ENCODE results near the gene CNTNAP5. TPM values are rescaled to one million over a fixed set of nuclear protein-coding genes. Genes with fewer than 3 reads are reported as not detected.

CNTNAP5 gene
- total and polyA plus RNA-seq, 2 of the 8 experiments (the other 6 are each of a cell fraction or from before 2014, with no cell fraction given): 0.11 to 0.76 TPM

- H3K79me2 ChIP-seq (ENCODE audit: control insufficient read depth in 1 of 2, insufficient read depth in 2 of 2, low read length in 2 of 2): no peaks in the 10 kb centered on the region
- H3K4me2 ChIP-seq (ENCODE audit: insufficient read depth in 1 of 2, low read depth in 2 of 2, low read length in 2 of 2): no peak overlapping the region
- ChIA-PET CTCF (ENCODE audit: partially characterized antibody) (interaction anchor here (0.6 to 1.1 kb wide), 3 partner anchors 15 to 297 kb away, joined by 3 read pairs; no protein-coding TSS in a partner anchor), POLR2A (ENCODE audit: partially characterized antibody) (no interaction called here)
- H3K18ac ChIP-seq (ENCODE audit: extremely low read depth, low read length): no peak overlapping the region
- H3K23me2 ChIP-seq (ENCODE audit: low read depth, low read length): no peaks in the 10 kb centered on the region
- no peak overlapping the region for H4K91ac ChIP-seq (replicated peaks; ENCODE audit: insufficient read length, low read length)
- no peak overlapping the region for H3K23ac ChIP-seq (ENCODE audit: insufficient read length)
- H2AFZ ChIP-seq (ENCODE audit: low read length): no peak overlapping the region
- H2BK5ac ChIP-seq (ENCODE audit: low read depth, low read length): no peak overlapping the region
- no peaks in the 10 kb centered on the region for H4K20me1 ChIP-seq (replicated peaks in 1 of 2; ENCODE audit: control insufficient read depth in 1 of 2, insufficient read depth in 2 of 2, low read length in 2 of 2)
- no peak overlapping the region for H4K5ac ChIP-seq (ENCODE audit: insufficient read length, low read depth, low read length)
- no peak overlapping the region for H3K9ac ChIP-seq (replicated peaks in 1 of 4; ENCODE audit: extremely low read depth in 1 of 4, low read depth in 3 of 4, low read length in 3 of 4)
- H2BK120ac ChIP-seq (replicated peaks; ENCODE audit: low read depth, low read length): no peak overlapping the region
- no peak for FAIRE-seq
- no peak overlapping the region for H2BK12ac ChIP-seq (ENCODE audit: low read depth, low read length)
- H3K56ac ChIP-seq (replicated peaks; ENCODE audit: insufficient read length, low read depth, low read length): no peak overlapping the region
- no peak overlapping the region for H4K8ac ChIP-seq (ENCODE audit: extremely low read depth, insufficient read depth, low read length)
- TF ChIP-seq TEAD4 (IDR thresholded peaks at IDR 0.05; ENCODE audit: low read depth, low read length): no peak
- TF ChIP-seq TBP (IDR thresholded peaks at IDR 0.05; ENCODE audit: low read depth, low read length): no peak
- no peak for TF ChIP-seq RNF2 (IDR thresholded peaks at IDR 0.05; ENCODE audit: borderline replicate concordance, low read depth, low read length, missing control alignments, poor library complexity, severe bottlenecking)
- TF ChIP-seq SIN3A (conservative IDR thresholded peaks at IDR 0.05 in 1 of 2, IDR thresholded peaks at IDR 0.05 in 1 of 2; ENCODE audit: low read depth in 1 of 2, low read length in 2 of 2): no peak
- no peak for TF ChIP-seq ATF3 (IDR thresholded peaks at IDR 0.05; ENCODE audit: insufficient read depth, low read depth, low read length)
- no peak overlapping the region for H3K4me3 ChIP-seq (ENCODE audit: extremely low read depth in 1 of 4, insufficient read depth in 2 of 4, low read depth in 3 of 4, low read length in 4 of 4)
- no peaks in the 10 kb centered on the region for H3K36me3 ChIP-seq (ENCODE audit: control insufficient read depth in 2 of 4, insufficient read depth in 4 of 4, low read length in 3 of 4)
- no peaks in the 10 kb centered on the region for H3K27me3 ChIP-seq (replicated peaks in 1 of 4; ENCODE audit: control insufficient read depth in 3 of 4, extremely low read depth in 1 of 4, insufficient read depth in 3 of 4, low read length in 3 of 4)
- no peak overlapping the region for H3K4ac ChIP-seq (replicated peaks; ENCODE audit: insufficient read length, low read depth, low read length)
- H3K9me3 ChIP-seq (ENCODE audit: insufficient read depth in 2 of 2, low read depth in 1 of 2, low read length in 1 of 2): no peaks in the 10 kb centered on the region
- H3K14ac ChIP-seq (ENCODE audit: insufficient read length): no peak overlapping the region
- H2AK5ac ChIP-seq (ENCODE audit: low read depth, low read length): no peak overlapping the region
- no peak overlapping the region for H3K27ac ChIP-seq (ENCODE audit: low read depth, low read length)
- H3K79me1 ChIP-seq (ENCODE audit: low read depth, low read length): no peaks in the 10 kb centered on the region
- no peak overlapping the region for H2BK20ac ChIP-seq (ENCODE audit: low read length)
- H2BK15ac ChIP-seq (ENCODE audit: low read length): no peak overlapping the region
- no peaks in the 10 kb centered on the region for H3K4me1 ChIP-seq (replicated peaks in 1 of 4; ENCODE audit: control insufficient read depth in 3 of 4, insufficient read depth in 4 of 4, low read length in 3 of 4)
- no peak for DNase-seq (ENCODE audit: low read depth in 1 of 2, low spot score in 2 of 2)
Measured at GRCh38 chr2:124570872-124571271, 545.8 kb downstream of the CNTNAP5 start.

Measured in H1 (cell line).